LHCN-M2 (cell line): ENCODE results near the gene CD320. TPM values are rescaled to one million over a fixed set of nuclear protein-coding genes. Genes with fewer than 3 reads are reported as not detected.
"Not testable (repeated sequence)": the region's sequence is repeated elsewhere in the genome, so short reads cannot be mapped to it uniquely, and the experiment has no call there.

ENCODE experiments used
- DNase-seq: peaks from one replicate; pipeline ENCODE4 v3.0.0-alpha.2; 2012; ENCODE audit warnings: low read depth
- total RNA-seq: library from RNA; depleted of rRNA; stranded (reverse); fragments of >200 nt; gene quantifications from 2 replicates; pipeline ENCODE4 v1.2.3, GENCODE V29; 2014

The CD320 gene
- total RNA-seq, 1 experiment from 2014 or later = 157 TPM

GRCh38 chr19:8310342-8311055, 2.3 kb upstream of the CD320 start:
- no peak for DNase-seq

GRCh38 chr19:8308891-8309291, 733 bp upstream of the CD320 start:
- DNase-seq = no peak

GRCh38 chr19:8307400-8307964, 676 bp downstream of the CD320 start:
- DNase-seq = no peak

- DNase-seq = no peak
Observed at GRCh38 chr19:8306235-8307054, 1.7 kb downstream of the CD320 start.

- no peak for DNase-seq
Observed at GRCh38 chr19:8305798-8306197, 2.4 kb downstream of the CD320 start.

GRCh38 chr19:8304841-8305621, 3.1 kb downstream of the CD320 start:
- no peak for DNase-seq

- DNase-seq = no peak
Observed at GRCh38 chr19:8302734-8303133, 5.4 kb downstream of the CD320 start.

GRCh38 chr19:8302357-8302691, 5.8 kb downstream of the CD320 start:
- no peak for DNase-seq

- not testable (repeated sequence) for DNase-seq
Observed at GRCh38 chr19:8291337-8291736, 16.8 kb downstream of the CD320 start.

- not testable (repeated sequence) for DNase-seq
Observed at GRCh38 chr19:8276508-8276907, 31.6 kb downstream of the CD320 start.

GRCh38 chr19:8269724-8270123, 38.4 kb downstream of the CD320 start:
- DNase-seq = no peak

- no peak for DNase-seq
Observed at GRCh38 chr19:8265872-8266271, 42.3 kb downstream of the CD320 start.

GRCh38 chr19:8264248-8264647, 43.9 kb downstream of the CD320 start:
- DNase-seq = not testable (repeated sequence)

- no peak for DNase-seq
Observed at GRCh38 chr19:8262431-8262830, 45.7 kb downstream of the CD320 start.

- DNase-seq = no peak
Observed at GRCh38 chr19:8261881-8262280, 46.3 kb downstream of the CD320 start.

GRCh38 chr19:8261347-8261746, 46.8 kb downstream of the CD320 start:
- no peak for DNase-seq

- no peak for DNase-seq
Observed at GRCh38 chr19:8259922-8260247, 48.3 kb downstream of the CD320 start.

- no peak for DNase-seq
Observed at GRCh38 chr19:8259142-8259921, 48.8 kb downstream of the CD320 start.

- no peak for DNase-seq
Observed at GRCh38 chr19:8257052-8257443, 51.1 kb downstream of the CD320 start.

- DNase-seq = no peak
Observed at GRCh38 chr19:8256276-8257051, 51.7 kb downstream of the CD320 start.
